GM18870 (cell line): ENCODE results near the gene TTLL4.
"Not testable (repeated sequence)": the region's sequence is repeated elsewhere in the genome, so short reads cannot be mapped to it uniquely, and the experiment has no call there.

Experiments
- ATAC-seq: cut with Tn5 transposase; IDR thresholded peaks from one replicate; pipeline ENCODE4 v1.9.1; 2021; ENCODE audit warnings: moderate library complexity; ENCODE audit not compliant: unreplicated experiment

The TTLL4 gene

GRCh38 chr2:218745160-218745558 lies 34.5 kb downstream of the TTLL4 start:
- no peak for ATAC-seq

- ATAC-seq, result no peak
Observed at GRCh38 chr2:218745559-218746469, 35.2 kb downstream of the TTLL4 start.

GRCh38 chr2:218746470-218746795 lies 35.8 kb downstream of the TTLL4 start:
- ATAC-seq, result no peak

- no peak for ATAC-seq
Observed at GRCh38 chr2:218746960-218747359, 36.3 kb downstream of the TTLL4 start.

- ATAC-seq, result no peak
Observed at GRCh38 chr2:218748741-218749441, 38.3 kb downstream of the TTLL4 start.

- no peak for ATAC-seq
Observed at GRCh38 chr2:218754201-218754600, 43.6 kb downstream of the TTLL4 start.

- no peak for ATAC-seq
Observed at GRCh38 chr2:218754781-218755180, 44.1 kb downstream of the TTLL4 start.

GRCh38 chr2:218755198-218755566 lies 44.5 kb downstream of the TTLL4 start:
- ATAC-seq, result no peak

- ATAC-seq, result no peak
Observed at GRCh38 chr2:218755567-218756404, 45.2 kb downstream of the TTLL4 start.

- no peak for ATAC-seq
Observed at GRCh38 chr2:218756599-218757377, 46.2 kb downstream of the TTLL4 start.

GRCh38 chr2:218761795-218762194 lies 51.2 kb downstream of the TTLL4 start:
- ATAC-seq, result no peak

- ATAC-seq, result not testable (repeated sequence)
Observed at GRCh38 chr2:218772759-218773158, 62.1 kb downstream of the TTLL4 start.

- no peak for ATAC-seq
Observed at GRCh38 chr2:218773881-218774280, 63.2 kb downstream of the TTLL4 start.

GRCh38 chr2:218776488-218776887 lies 65.9 kb downstream of the TTLL4 start:
- no peak for ATAC-seq

- ATAC-seq, result no peak
Observed at GRCh38 chr2:218777276-218777990, 66.8 kb downstream of the TTLL4 start.

GRCh38 chr2:218780046-218780445 lies 69.4 kb downstream of the TTLL4 start:
- ATAC-seq, result no peak

GRCh38 chr2:218780851-218781690 lies 70.4 kb downstream of the TTLL4 start:
- no peak for ATAC-seq

- no peak for ATAC-seq
Observed at GRCh38 chr2:218781691-218782527, 71.3 kb downstream of the TTLL4 start, which contains the start of gene CYP27A1. TSS of gene CYP27A1 (plus strand) at chr2:218782147. CDS start at chr2:218782183, 36 bp downstream.
